ENCODE measurements around the gene SLC6A6. TPM values are rescaled to one million over a fixed set of nuclear protein-coding genes. Genes with fewer than 3 reads are reported as not detected.

The SLC6A6 gene
- polyA plus RNA-seq, 1 of the 3 experiments (the other 2 are of a cell fraction), result 19.1 TPM

GRCh38 chr3:14363991-14364390, 38.4 kb upstream of the SLC6A6 start (continued):
- no peak for TF ChIP-seq PBX3 (IDR thresholded peaks at IDR 0.05)
- TF ChIP-seq ZBTB33 (IDR thresholded peaks at IDR 0.05; ENCODE audit: borderline replicate concordance, low read depth), result no peak
- no peak for TF ChIP-seq REST (IDR thresholded peaks at IDR 0.05; ENCODE audit: low read depth, low read length)
- no peak for TF ChIP-seq EZH2phosphoT487 (IDR thresholded peaks at IDR 0.05; ENCODE audit: borderline replicate concordance, low read depth)

- Histone ChIP-seq H2AFZ (ENCODE audit: low read depth) (no peak overlapping the region), H3K4me3 (ENCODE audit: low read depth in 2 of 2, low read length in 1 of 2) (no peak overlapping the region), H3K79me2 (ENCODE audit: insufficient read depth) (no peaks in the 10 kb centered on the region), H3K27me3 (ENCODE audit: insufficient read depth) (no peaks in the 10 kb centered on the region), H3K9ac (no peak overlapping the region), H3K4me1 (ENCODE audit: control insufficient read depth in 1 of 2, insufficient read depth in 2 of 2, low read depth in 1 of 2, low read length in 1 of 2) (no peaks in the 10 kb centered on the region; a peak in 1 of 4 replicates), H3K27ac (ENCODE audit: low read depth in 2 of 2, low read length in 1 of 2) (no peak overlapping the region), H3K9me3 (no peaks in the 10 kb centered on the region), H3F3A (replicated peaks; ENCODE audit: insufficient read depth) (no peaks in the 10 kb centered on the region), H3K36me3 (replicated peaks in 1 of 2; ENCODE audit: control insufficient read depth in 1 of 2, insufficient read depth in 2 of 2, low read length in 1 of 2) (no peaks in the 10 kb centered on the region), H3K9me2 (no peaks in the 10 kb centered on the region), H4K20me1 (ENCODE audit: insufficient read depth) (no peaks in the 10 kb centered on the region), H3K4me2 (no peak overlapping the region)
- ChIA-PET CTCF (interaction anchor here (2.1 kb wide), 1 partner anchor 103 kb away, joined by 5 read pairs; no protein-coding TSS in a partner anchor), POLR2A (no interaction called here)
- no peak for DNase-seq
- 74% methylated on average over 8 of the region's 8 CpGs for WGBS (ENCODE audit: low lambda C conversion rate)
- TF ChIP-seq YY1 (IDR thresholded peaks at IDR 0.05; ENCODE audit: low read depth) (no peak), TCF12 (IDR thresholded peaks at IDR 0.05) (no peak), NFIC (IDR thresholded peaks at IDR 0.05; ENCODE audit: borderline replicate concordance) (no peak), ZBTB33 (IDR thresholded peaks at IDR 0.05; ENCODE audit: borderline replicate concordance, low read depth) (no peak), TAF1 (IDR thresholded peaks at IDR 0.05; ENCODE audit: borderline replicate concordance, low read depth, low read length) (no peak), FOSL2 (IDR thresholded peaks at IDR 0.05; ENCODE audit: borderline replicate concordance, low read depth) (no peak), USF2 (IDR thresholded peaks at IDR 0.05; ENCODE audit: borderline replicate concordance, low read depth, low read length) (no peak), TEAD4 (IDR thresholded peaks at IDR 0.05; ENCODE audit: borderline replicate concordance, insufficient read depth) (no peak), POLR2AphosphoS5 (IDR thresholded peaks at IDR 0.05; ENCODE audit: low read depth, low read length) (no peak), REST (IDR thresholded peaks at IDR 0.05; ENCODE audit: low read depth, low read length) (no peak), USF1 (IDR thresholded peaks at IDR 0.05; ENCODE audit: borderline replicate concordance, low read depth) (no peak)
Measured at GRCh38 chr3:14364580-14365292, 37.7 kb upstream of the SLC6A6 start.

Measured in SK-N-SH (cell line).